H9 (cell line): Measurements from ENCODE around the gene RAB3B. TPM values are rescaled to one million over a fixed set of nuclear protein-coding genes. Genes with fewer than 3 reads are reported as not detected.

Experiments used
- DNase-seq: peaks from one replicate; pipeline ENCODE4 v3.0.0-alpha.2; 2017
- H2AFZ ChIP-seq: one replicate; pipeline ENCODE4 v1.6.1; 2013; ENCODE audit warnings: mild to moderate bottlenecking, low read length, control low read depth, moderate library complexity
- H2AK5ac ChIP-seq: 2 replicates; pipeline ENCODE4 v1.6.1; 2013; ENCODE audit warnings: low read length, control low read depth, mixed read lengths; ENCODE audit not compliant: insufficient read length
- H2BK120ac ChIP-seq: one replicate; pipeline ENCODE4 v1.6.1; 2013; ENCODE audit warnings: low read depth, mild to moderate bottlenecking, low read length, control low read depth, inconsistent platforms; ENCODE audit not compliant: poor library complexity, severe bottlenecking
- H2BK12ac ChIP-seq: 2 replicates; pipeline ENCODE4 v1.6.1; 2013; ENCODE audit warnings: low read length, control low read depth, mixed read lengths, low read depth; ENCODE audit not compliant: insufficient read length
- H2BK15ac ChIP-seq: 2 replicates; pipeline ENCODE4 v1.6.1; 2013; ENCODE audit warnings: low read depth, low read length, control low read depth
- H2BK20ac ChIP-seq: one replicate; pipeline ENCODE4 v1.6.1; 2013; ENCODE audit warnings: low read depth, mild to moderate bottlenecking, low read length, control low read depth, inconsistent platforms; ENCODE audit not compliant: poor library complexity, severe bottlenecking
- H2BK5ac ChIP-seq: 2 replicates; pipeline ENCODE4 v1.6.1; 2013; ENCODE audit warnings: low read length, control low read depth, mixed read lengths; ENCODE audit not compliant: insufficient read length
- H3K14ac ChIP-seq: 2 replicates; pipeline ENCODE4 v1.6.1; 2013; ENCODE audit warnings: low read length, control low read depth; ENCODE audit not compliant: insufficient read depth
- H3K18ac ChIP-seq: 2 replicates; pipeline ENCODE4 v1.6.1; 2013; ENCODE audit warnings: low read depth, mild to moderate bottlenecking, mixed read lengths, low read length, control low read depth; ENCODE audit not compliant: insufficient read length
- H3K23ac ChIP-seq: 2 replicates; pipeline ENCODE4 v1.6.1; 2013; ENCODE audit warnings: low read length, control low read depth, mixed read lengths, low read depth; ENCODE audit not compliant: insufficient read length
- H3K23me2 ChIP-seq: 2 replicates; pipeline ENCODE4 v1.6.1; 2013; ENCODE audit warnings: low read depth, mild to moderate bottlenecking, mixed read lengths, low read length, control low read depth; ENCODE audit not compliant: insufficient read length, poor library complexity, severe bottlenecking
- H3K27ac ChIP-seq: 2 replicates; pipeline ENCODE4 v1.5.1; 2013; ENCODE audit warnings: low read length, control low read depth, mixed read lengths, low read depth; ENCODE audit not compliant: insufficient read length
- H3K27me3 ChIP-seq: 2 replicates; pipeline ENCODE4 v1.6.1; 2013; ENCODE audit warnings: low read length, control low read depth, inconsistent platforms; ENCODE audit not compliant: insufficient read depth
- H3K4ac ChIP-seq: 2 replicates; pipeline ENCODE4 v1.6.1; 2013; ENCODE audit warnings: low read depth, mild to moderate bottlenecking, control low read depth, inconsistent platforms, low read length, moderate library complexity
- H3K4me1 ChIP-seq: 2 replicates; pipeline ENCODE4 v1.6.1; 2013; ENCODE audit warnings: low read length, control low read depth, inconsistent platforms; ENCODE audit not compliant: insufficient read depth
- H3K4me2 ChIP-seq: 2 replicates; pipeline ENCODE4 v1.6.1; 2013; ENCODE audit warnings: low read length, control low read depth, mixed read lengths; ENCODE audit not compliant: insufficient read length, insufficient read depth
- H3K56ac ChIP-seq: 2 replicates; pipeline ENCODE4 v1.6.1; 2013; ENCODE audit warnings: low read depth, mild to moderate bottlenecking, mixed read lengths, low read length, control low read depth; ENCODE audit not compliant: insufficient read length
- H3K79me1 ChIP-seq: 2 replicates; pipeline ENCODE4 v1.6.1; 2013; ENCODE audit warnings: low read depth, mild to moderate bottlenecking, moderate library complexity, low read length, control low read depth, inconsistent platforms; ENCODE audit not compliant: insufficient read depth, poor library complexity, severe bottlenecking
- H3K79me2 ChIP-seq: 2 replicates; pipeline ENCODE4 v1.6.1; 2013; ENCODE audit warnings: low read length, control low read depth, inconsistent platforms; ENCODE audit not compliant: insufficient read depth
- H3K9ac ChIP-seq: 2 replicates; pipeline ENCODE4 v1.6.1; 2013; ENCODE audit warnings: low read length, control low read depth, mixed read lengths; ENCODE audit not compliant: insufficient read length; ENCODE audit errors: extremely low read depth
- H3K9me3 ChIP-seq: one replicate; pipeline ENCODE4 v1.6.1; 2013; ENCODE audit warnings: low read depth, low read length, inconsistent platforms; ENCODE audit not compliant: control insufficient read depth
- H3T11ph ChIP-seq: one replicate; pipeline ENCODE4 v1.6.1; 2013; ENCODE audit warnings: mild to moderate bottlenecking, low read length, control low read depth, inconsistent platforms
- H4K20me1 ChIP-seq: one replicate; pipeline ENCODE4 v1.6.1; 2013; ENCODE audit not compliant: control insufficient read depth, insufficient read length, insufficient read depth
- H4K5ac ChIP-seq: 2 replicates; pipeline ENCODE4 v1.6.1; 2013; ENCODE audit warnings: low read depth, mild to moderate bottlenecking, mixed read lengths, low read length, control low read depth; ENCODE audit not compliant: insufficient read length
- H4K8ac ChIP-seq: replicated peaks from 2 replicates; pipeline ENCODE4 v1.6.1; 2013; ENCODE audit warnings: low read length, control low read depth, mixed read lengths, low read depth; ENCODE audit not compliant: insufficient read length
- H4K91ac ChIP-seq: 2 replicates; pipeline ENCODE4 v1.6.1; 2013; ENCODE audit warnings: low read depth, mild to moderate bottlenecking, moderate library complexity, mixed read lengths, low read length, control low read depth; ENCODE audit not compliant: insufficient read length
- H3K27ac Mint-ChIP-seq, 3 experiments: 2 replicates in 2 of 3; 3 replicates in 1 of 3; pipeline ENCODE4 v1.8.0; 2020 to 2021; ENCODE audit warnings: mixed read lengths in 3 of 3, mild to moderate bottlenecking in 1 of 3, moderate library complexity in 1 of 3
- H3K27me3 Mint-ChIP-seq: 2 replicates; pipeline ENCODE4 v1.8.0; 2021; ENCODE audit warnings: low read depth, mild to moderate bottlenecking, moderate library complexity, mixed read lengths
- H3K36me3 Mint-ChIP-seq, 3 experiments: 2 replicates in 2 of 3; 3 replicates in 1 of 3; pipeline ENCODE4 v1.8.0; 2020 to 2021; ENCODE audit warnings: low read depth in 3 of 3, mixed read lengths in 3 of 3; ENCODE audit not compliant: insufficient read depth in 1 of 3
- H3K4me1 Mint-ChIP-seq, 2 experiments: 2 replicates each; pipeline ENCODE4 v1.8.0; 2020; ENCODE audit warnings: mixed read lengths in 2 of 2
- H3K4me3 Mint-ChIP-seq, 2 experiments: 2 replicates in 1 of 2; 3 replicates in 1 of 2; pipeline ENCODE4 v1.8.0; 2020 to 2021; ENCODE audit warnings: mild to moderate bottlenecking in 2 of 2, mixed read lengths in 2 of 2, moderate library complexity in 1 of 2
- H3K9me3 Mint-ChIP-seq, 2 experiments: 2 replicates in 1 of 2; 3 replicates in 1 of 2; pipeline ENCODE4 v1.8.0; 2020; ENCODE audit warnings: mild to moderate bottlenecking in 2 of 2, mixed read lengths in 2 of 2, moderate library complexity in 1 of 2
- WGBS: extraction: QIAGEN DNeasy Blood & Tissue Kit; methylation state at CpG from one replicate; pipeline ENCODE4 v1.1.7; 2013; ENCODE audit warnings: missing lambda C conversion rate, low lambda C conversion rate, mixed read lengths; ENCODE audit not compliant: insufficient read length; ENCODE audit errors: extremely low coverage; 5-methylcytosine and 5-hydroxymethylcytosine counted together
- total RNA-seq: library from RNA; stranded (reverse); gene quantifications from 2 replicates; pipeline ENCODE4 v1.2.1, GENCODE V29; 2021
- TF ChIP-seq, protein P1 (sequence below): fragments of 200-600 bp; sonication (generic); conservative IDR thresholded peaks from 3 replicates; pipeline ENCODE4 v1.8.0; 2021; ENCODE audit warnings: antibody characterized with exemption, mild to moderate bottlenecking

Gene RAB3B
- total RNA-seq, 1 experiment from 2014 or later = 30.6 TPM

DNA sequence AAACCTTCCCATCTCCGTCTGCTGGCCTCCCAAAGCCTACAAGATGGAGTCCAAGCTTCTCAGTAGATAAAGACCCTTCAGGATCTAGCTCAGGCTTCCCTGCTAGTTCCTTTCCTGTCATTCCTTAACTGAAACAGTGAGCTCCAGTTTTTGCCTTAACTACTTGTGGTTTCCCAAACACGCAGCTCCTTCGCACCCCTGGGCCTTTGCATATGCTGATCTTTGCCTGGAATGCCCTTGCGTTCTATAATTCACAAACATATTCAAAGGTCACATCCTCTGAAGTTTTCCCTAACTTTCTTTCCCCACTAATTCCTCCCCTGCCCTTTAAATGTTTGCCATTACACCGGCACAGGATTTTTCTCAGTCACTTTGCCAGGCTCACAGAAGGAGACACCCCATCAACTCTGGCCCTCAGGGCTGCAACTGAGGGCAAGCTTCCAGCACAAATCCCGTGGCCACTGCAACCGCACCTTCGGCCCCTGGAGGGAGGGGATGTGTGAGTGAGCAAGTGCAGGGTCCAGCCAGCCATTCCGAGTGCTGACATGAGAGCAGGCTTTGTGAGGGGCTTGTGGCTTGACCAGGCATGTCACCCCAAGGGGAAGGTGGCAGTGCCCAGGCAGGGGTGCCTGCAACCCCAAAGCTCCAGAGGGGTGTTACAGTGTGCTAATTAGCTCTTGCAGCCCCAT, 41.3 kb downstream of the RAB3B start:
- Histone ChIP-seq H3K9me3 (peaks cover 4% of the 10 kb centered on the region), H3T11ph (no peak overlapping the region), H3K56ac (no peak overlapping the region), H3K9ac (no peak overlapping the region), H3K4ac (no peak overlapping the region), H3K27ac (no peak overlapping the region), H3K79me2 (no peaks in the 10 kb centered on the region), H2BK20ac (no peak overlapping the region), H3K4me1 (no peaks in the 10 kb centered on the region), H4K20me1 (no peaks in the 10 kb centered on the region), H2BK120ac (no peak overlapping the region), H2AK5ac (no peak overlapping the region), H4K8ac (no peak overlapping the region), H2BK12ac (no peak overlapping the region), H4K91ac (no peak overlapping the region), H2BK5ac (no peak overlapping the region), H3K18ac (no peak overlapping the region), H3K4me2 (no peak overlapping the region), H3K79me1 (no peaks in the 10 kb centered on the region), H3K27me3 (no peaks in the 10 kb centered on the region), H3K23ac (no peak overlapping the region), H2AFZ (no peak overlapping the region), H2BK15ac (no peak overlapping the region), H3K23me2 (no peaks in the 10 kb centered on the region), H4K5ac (no peak overlapping the region), H3K14ac (no peak overlapping the region)
- no peaks in the 10 kb centered on the region; the same call in 1 of the 2 replicates for H3K27me3 Mint-ChIP-seq
- no CpG with 5 or more reads among the region's 9 CpGs for WGBS
- DNase-seq = peak; percentile 41
- no peaks in the 10 kb centered on the region for H3K4me1 Mint-ChIP-seq
- no peak overlapping the region for H3K4me3 Mint-ChIP-seq
- peak overlapping the region in 1 of 3 experiments; percentile 28; a peak in 1 of 7 replicates for H3K27ac Mint-ChIP-seq
- H3K9me3 Mint-ChIP-seq = peaks cover 5 to 8% of the 10 kb centered on the region in 2 experiments; a peak in 2 of 5 replicates
- H3K36me3 Mint-ChIP-seq = peaks cover 31 to 47% (median 45%) of the 10 kb centered on the region in 3 experiments
- TF ChIP-seq, protein P1, sequence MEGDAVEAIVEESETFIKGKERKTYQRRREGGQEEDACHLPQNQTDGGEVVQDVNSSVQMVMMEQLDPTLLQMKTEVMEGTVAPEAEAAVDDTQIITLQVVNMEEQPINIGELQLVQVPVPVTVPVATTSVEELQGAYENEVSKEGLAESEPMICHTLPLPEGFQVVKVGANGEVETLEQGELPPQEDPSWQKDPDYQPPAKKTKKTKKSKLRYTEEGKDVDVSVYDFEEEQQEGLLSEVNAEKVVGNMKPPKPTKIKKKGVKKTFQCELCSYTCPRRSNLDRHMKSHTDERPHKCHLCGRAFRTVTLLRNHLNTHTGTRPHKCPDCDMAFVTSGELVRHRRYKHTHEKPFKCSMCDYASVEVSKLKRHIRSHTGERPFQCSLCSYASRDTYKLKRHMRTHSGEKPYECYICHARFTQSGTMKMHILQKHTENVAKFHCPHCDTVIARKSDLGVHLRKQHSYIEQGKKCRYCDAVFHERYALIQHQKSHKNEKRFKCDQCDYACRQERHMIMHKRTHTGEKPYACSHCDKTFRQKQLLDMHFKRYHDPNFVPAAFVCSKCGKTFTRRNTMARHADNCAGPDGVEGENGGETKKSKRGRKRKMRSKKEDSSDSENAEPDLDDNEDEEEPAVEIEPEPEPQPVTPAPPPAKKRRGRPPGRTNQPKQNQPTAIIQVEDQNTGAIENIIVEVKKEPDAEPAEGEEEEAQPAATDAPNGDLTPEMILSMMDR = no peak
